Measurements from ENCODE around the gene CLCNKB. TPM values are rescaled to one million over a fixed set of nuclear protein-coding genes. Genes with fewer than 3 reads are reported as not detected.
"Not testable (repeated sequence)": the region's sequence is repeated elsewhere in the genome, so short reads cannot be mapped to it uniquely, and the experiment has no call there.

The CLCNKB gene
- total RNA-seq, 1 experiment from 2014 or later: 1.1 TPM

DNA sequence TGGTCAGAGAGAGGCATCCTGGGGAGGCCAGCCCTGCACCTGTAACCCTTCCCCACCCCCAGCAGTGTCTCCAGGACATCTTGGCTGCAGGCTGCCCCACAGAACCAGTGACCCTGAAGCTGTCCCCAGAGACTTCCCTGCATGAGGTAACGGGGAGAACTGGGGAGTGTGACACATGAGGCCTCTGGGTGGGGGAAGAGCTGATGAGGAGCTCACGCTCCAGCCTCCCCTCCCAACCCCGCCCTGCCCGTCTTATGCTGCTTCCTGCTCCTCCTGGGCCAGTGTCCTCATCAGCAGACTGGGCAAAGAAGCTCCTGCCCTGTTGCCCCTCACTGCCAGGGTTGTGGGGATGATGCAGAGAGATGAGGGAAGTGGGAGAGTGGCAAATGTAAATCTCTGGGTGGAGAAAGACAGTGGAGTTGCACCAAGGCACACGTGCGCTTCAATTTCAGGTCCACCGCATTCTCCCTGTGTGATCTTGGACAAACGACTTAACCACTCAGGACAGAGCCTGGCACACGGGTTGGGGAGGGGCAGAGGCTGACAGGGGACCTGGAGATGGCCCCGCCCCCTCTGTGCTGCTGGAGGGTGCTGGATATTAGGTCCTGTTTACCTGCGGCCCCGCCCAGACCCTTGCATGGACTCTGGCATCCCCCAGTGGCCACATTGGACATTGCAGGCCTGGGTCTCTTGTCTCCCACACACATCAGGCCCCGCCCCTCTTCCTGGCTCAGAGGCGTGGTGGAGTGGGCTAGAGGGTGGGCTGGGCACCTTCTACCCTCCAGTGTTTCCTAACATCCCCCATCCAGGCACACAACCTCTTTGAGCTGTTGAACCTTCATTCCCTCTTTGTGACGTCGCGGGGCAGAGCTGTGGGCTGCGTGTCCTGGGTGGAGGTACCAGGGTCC lies 12.3 kb downstream of the CLCNKB start:
- H3K9me3 ChIP-seq (ENCODE audit: insufficient read depth, low read depth): no peaks in the 10 kb centered on the region
- H3K4me3 ChIP-seq: no peak overlapping the region
- no peak for TF ChIP-seq EZH2 (IDR thresholded peaks at IDR 0.05; ENCODE audit: low read depth)
- TF ChIP-seq, protein P1, sequence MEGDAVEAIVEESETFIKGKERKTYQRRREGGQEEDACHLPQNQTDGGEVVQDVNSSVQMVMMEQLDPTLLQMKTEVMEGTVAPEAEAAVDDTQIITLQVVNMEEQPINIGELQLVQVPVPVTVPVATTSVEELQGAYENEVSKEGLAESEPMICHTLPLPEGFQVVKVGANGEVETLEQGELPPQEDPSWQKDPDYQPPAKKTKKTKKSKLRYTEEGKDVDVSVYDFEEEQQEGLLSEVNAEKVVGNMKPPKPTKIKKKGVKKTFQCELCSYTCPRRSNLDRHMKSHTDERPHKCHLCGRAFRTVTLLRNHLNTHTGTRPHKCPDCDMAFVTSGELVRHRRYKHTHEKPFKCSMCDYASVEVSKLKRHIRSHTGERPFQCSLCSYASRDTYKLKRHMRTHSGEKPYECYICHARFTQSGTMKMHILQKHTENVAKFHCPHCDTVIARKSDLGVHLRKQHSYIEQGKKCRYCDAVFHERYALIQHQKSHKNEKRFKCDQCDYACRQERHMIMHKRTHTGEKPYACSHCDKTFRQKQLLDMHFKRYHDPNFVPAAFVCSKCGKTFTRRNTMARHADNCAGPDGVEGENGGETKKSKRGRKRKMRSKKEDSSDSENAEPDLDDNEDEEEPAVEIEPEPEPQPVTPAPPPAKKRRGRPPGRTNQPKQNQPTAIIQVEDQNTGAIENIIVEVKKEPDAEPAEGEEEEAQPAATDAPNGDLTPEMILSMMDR (conservative IDR thresholded peaks at IDR 0.05): peak; percentile 99
- H3K27ac ChIP-seq: peak overlapping the region; percentile 21; the same call in 1 of the 2 replicates
- ChIA-PET POLR2A (ENCODE audit: unreplicated experiment) (no interaction called here), CTCF (interaction anchor here (0.6 to 1.0 kb wide), 2 partner anchors 46 to 240 kb away, joined by 4 to 7 read pairs; no protein-coding TSS in a partner anchor)
- H3K4me1 ChIP-seq (replicated peaks; ENCODE audit: insufficient read depth): peaks cover 30% of the 10 kb centered on the region
- H3K4me2 ChIP-seq: peak overlapping the region; percentile 46
- no peaks in the 10 kb centered on the region for H3K27me3 ChIP-seq (ENCODE audit: insufficient read depth, low read depth)
- no peaks in the 10 kb centered on the region for H4K20me1 ChIP-seq (ENCODE audit: insufficient read depth)
- H3K9me2 ChIP-seq (ENCODE audit: insufficient read depth): no peaks in the 10 kb centered on the region
- intact Hi-C loops (cut with micrococcal nuclease; ENCODE audit: unreplicated experiment): loop anchor here (1.0 kb wide), 2 partner anchors 47 to 264 kb away; no protein-coding TSS in a partner anchor
- H3K36me3 ChIP-seq (ENCODE audit: low read depth): no peaks in the 10 kb centered on the region
- BruUV-seq (replicated peaks): no TSS peak
- peak; percentile 87 to 93 for DNase-seq
- H2AFZ ChIP-seq: no peak overlapping the region
- no peaks in the 10 kb centered on the region for H3K79me2 ChIP-seq (ENCODE audit: low read depth)
- no peaks in the 10 kb centered on the region; the same call in 1 of the 2 replicates for H3F3A ChIP-seq (ENCODE audit: insufficient read depth, low read depth)

DNA sequence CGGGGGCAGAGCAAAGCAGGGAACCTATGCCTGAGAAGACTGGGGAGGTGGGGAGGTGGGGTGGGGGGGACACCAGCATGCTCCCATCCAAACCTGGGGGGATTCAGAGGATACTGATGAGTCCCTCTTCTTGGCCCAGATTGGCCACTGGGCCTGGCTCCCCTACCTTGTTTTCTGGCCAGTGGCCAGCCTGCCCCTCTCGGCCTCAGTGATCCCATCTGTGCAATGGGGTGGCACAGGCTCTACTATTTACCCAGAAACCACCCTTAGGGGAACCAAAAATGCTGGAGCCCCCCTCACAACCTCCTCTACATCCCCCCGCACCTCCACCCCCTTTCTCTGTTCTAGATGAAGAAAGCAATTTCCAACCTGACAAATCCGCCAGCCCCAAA lies 12.9 kb downstream of the CLCNKB start:
- H4K20me1 ChIP-seq (ENCODE audit: insufficient read depth); H3K9me3 ChIP-seq (ENCODE audit: insufficient read depth, low read depth); DNase-seq; H3K4me3 ChIP-seq; CTCF ChIA-PET; H2AFZ ChIP-seq; BruUV-seq (replicated peaks); POLR2A ChIA-PET (ENCODE audit: unreplicated experiment); H3K4me2 ChIP-seq; H3K27me3 ChIP-seq (ENCODE audit: insufficient read depth, low read depth); H3K27ac ChIP-seq; H3K36me3 ChIP-seq (ENCODE audit: low read depth); H3F3A ChIP-seq (ENCODE audit: insufficient read depth, low read depth); H3K9me2 ChIP-seq (ENCODE audit: insufficient read depth); H3K79me2 ChIP-seq (ENCODE audit: low read depth): not testable (repeated sequence)
- peaks cover 36% of the 10 kb centered on the region for H3K4me1 ChIP-seq (replicated peaks; ENCODE audit: insufficient read depth)
- intact Hi-C loops (cut with micrococcal nuclease; ENCODE audit: unreplicated experiment): loop anchor here (1.0 kb wide), 2 partner anchors 47 to 264 kb away; no protein-coding TSS in a partner anchor

DNA sequence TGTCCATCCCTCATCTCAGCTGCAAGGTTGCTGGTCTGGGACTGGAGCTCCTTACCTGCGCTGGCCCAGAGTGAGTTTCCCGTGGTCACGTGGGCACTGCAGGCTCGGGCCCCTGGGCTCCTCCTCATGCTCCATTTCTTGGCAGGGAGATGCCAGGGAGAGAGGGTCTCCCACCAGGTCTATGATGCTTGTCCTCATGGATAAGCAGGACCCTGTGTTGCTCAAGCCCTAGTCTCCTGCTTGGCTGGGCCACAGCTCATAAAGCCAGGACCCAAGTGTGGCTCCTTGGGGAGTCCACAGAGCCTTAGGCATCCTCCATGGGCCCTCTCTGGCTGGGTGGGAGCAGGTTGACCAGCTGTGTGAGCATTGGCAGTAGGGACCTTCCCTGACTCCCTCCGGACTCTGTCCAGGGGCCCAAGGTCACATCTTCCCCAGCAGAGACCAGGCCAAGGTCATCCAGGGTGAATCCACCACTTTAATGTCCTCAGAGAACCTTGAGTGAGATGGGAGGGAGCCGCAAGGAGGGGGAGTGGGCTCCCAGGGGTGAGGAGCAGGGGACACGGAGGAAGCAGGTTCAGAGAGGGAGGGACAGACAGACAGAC lies 13.8 kb downstream of the CLCNKB start:
- H4K20me1 ChIP-seq (ENCODE audit: insufficient read depth); H3K4me2 ChIP-seq; H3K27ac ChIP-seq; CTCF ChIA-PET; H3K79me2 ChIP-seq (ENCODE audit: low read depth); H3K27me3 ChIP-seq (ENCODE audit: insufficient read depth, low read depth); DNase-seq; H3K9me2 ChIP-seq (ENCODE audit: insufficient read depth); H3F3A ChIP-seq (ENCODE audit: insufficient read depth, low read depth); H2AFZ ChIP-seq; POLR2A ChIA-PET (ENCODE audit: unreplicated experiment); H3K9me3 ChIP-seq (ENCODE audit: insufficient read depth, low read depth); H3K36me3 ChIP-seq (ENCODE audit: low read depth); H3K4me3 ChIP-seq; BruUV-seq (replicated peaks); intact Hi-C loops (cut with micrococcal nuclease; ENCODE audit: unreplicated experiment): not testable (repeated sequence)
- peaks cover 36% of the 10 kb centered on the region for H3K4me1 ChIP-seq (replicated peaks; ENCODE audit: insufficient read depth)

DNA sequence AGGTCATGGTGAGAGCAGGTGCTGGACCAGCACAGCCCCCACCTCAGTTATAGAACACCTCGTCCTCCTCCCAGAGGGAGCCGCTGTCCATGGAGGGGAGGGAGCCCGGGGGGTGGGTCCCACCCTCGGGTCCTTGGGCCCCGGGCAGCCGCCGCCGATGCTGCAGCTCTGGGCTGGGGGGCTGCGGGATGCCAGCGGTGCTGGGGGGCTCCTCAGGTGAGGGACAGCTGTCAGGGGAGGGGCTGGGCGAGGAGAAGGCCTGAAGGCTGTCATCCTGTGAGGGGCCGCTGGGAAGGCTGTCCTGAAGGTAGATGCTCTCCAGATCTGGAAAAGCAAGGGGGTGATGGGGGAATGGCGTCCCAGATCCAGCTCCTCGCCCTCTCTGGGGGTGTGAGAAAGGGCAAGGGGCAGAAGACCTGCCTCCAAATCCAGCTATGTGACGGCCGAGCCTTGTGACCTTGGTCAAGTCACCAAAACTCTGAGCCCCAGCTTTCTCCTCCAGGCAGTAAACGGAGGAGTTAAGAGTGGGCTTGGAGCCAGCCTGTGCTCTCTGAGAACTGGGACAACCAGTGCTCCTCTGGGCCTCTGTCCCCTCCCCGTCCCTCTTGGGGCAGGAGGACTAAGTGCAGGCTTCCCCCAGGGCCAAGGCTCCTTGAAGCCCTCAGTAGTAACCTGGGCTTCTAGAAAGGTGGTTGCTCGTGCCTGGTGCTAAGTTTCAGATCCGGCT lies 15.0 kb downstream of the CLCNKB start:
- intact Hi-C loops (cut with micrococcal nuclease; ENCODE audit: unreplicated experiment): not testable (repeated sequence)

More for the DNA sequence above, 15.0 kb downstream of the CLCNKB start:
- H3K9me2 ChIP-seq (ENCODE audit: insufficient read depth); CTCF ChIA-PET; H4K20me1 ChIP-seq (ENCODE audit: insufficient read depth); H3K27ac ChIP-seq; DNase-seq; H3K79me2 ChIP-seq (ENCODE audit: low read depth); H2AFZ ChIP-seq; H3K4me2 ChIP-seq; H3K9me3 ChIP-seq (ENCODE audit: insufficient read depth, low read depth); H3K4me3 ChIP-seq; H3K27me3 ChIP-seq (ENCODE audit: insufficient read depth, low read depth); BruUV-seq (replicated peaks); H3F3A ChIP-seq (ENCODE audit: insufficient read depth, low read depth); H3K36me3 ChIP-seq (ENCODE audit: low read depth); POLR2A ChIA-PET (ENCODE audit: unreplicated experiment): not testable (repeated sequence)
- peaks cover 31% of the 10 kb centered on the region for H3K4me1 ChIP-seq (replicated peaks; ENCODE audit: insufficient read depth)

Data from PC-9 (cell line).